Neural progenitor cell (in vitro differentiated cells): ENCODE results near the gene KIAA0040. TPM values are rescaled to one million over a fixed set of nuclear protein-coding genes. Genes with fewer than 3 reads are reported as not detected.

Experiments used
- DNase-seq: peaks from one replicate; pipeline ENCODE4 v3.0.0-alpha.2; 2016; ENCODE audit warnings: low spot score
- H2AFZ ChIP-seq: fragments of 200-600 bp; sonication (generic); replicated peaks from 2 replicates; pipeline ENCODE4 v1.6.1; 2016; ENCODE audit warnings: antibody characterized with exemption
- H3F3A ChIP-seq: fragments of 200-600 bp; sonication (generic); 2 replicates; pipeline ENCODE4 v1.6.1; 2016; ENCODE audit warnings: antibody characterized with exemption, low read depth
- H3K27ac ChIP-seq: fragments of 200-600 bp; sonication (generic); 2 replicates; pipeline ENCODE4 v1.5.1; 2016; ENCODE audit warnings: mild to moderate bottlenecking
- H3K27me3 ChIP-seq: fragments of 200-600 bp; sonication (generic); 2 replicates; pipeline ENCODE4 v1.6.1; 2016; ENCODE audit warnings: mild to moderate bottlenecking, moderate library complexity
- H3K36me3 ChIP-seq: fragments of 200-600 bp; sonication (generic); 2 replicates; pipeline ENCODE4 v1.5.1; 2016
- H3K4me1 ChIP-seq: fragments of 200-600 bp; sonication (generic); 2 replicates; pipeline ENCODE4 v1.6.1; 2016; ENCODE audit warnings: mixed run types
- H3K4me2 ChIP-seq: fragments of 200-600 bp; sonication (generic); 2 replicates; pipeline ENCODE4 v1.6.1; 2016
- H3K4me3 ChIP-seq: fragments of 200-600 bp; sonication (generic); 2 replicates; pipeline ENCODE4 v1.5.1; 2016
- H3K79me2 ChIP-seq: fragments of 200-600 bp; sonication (generic); 2 replicates; pipeline ENCODE4 v1.6.1; 2016; ENCODE audit warnings: low read depth
- H3K9ac ChIP-seq: fragments of 200-600 bp; sonication (generic); 2 replicates; pipeline ENCODE4 v1.6.1; 2016
- H3K9me3 ChIP-seq: fragments of 200-600 bp; sonication (generic); 2 replicates; pipeline ENCODE4 v1.5.1; 2016; ENCODE audit warnings: low read depth
- H4K20me1 ChIP-seq: fragments of 200-600 bp; sonication (generic); 2 replicates; pipeline ENCODE4 v1.6.1; 2016; ENCODE audit warnings: low read depth
- H3K27ac Mint-ChIP-seq: 3 replicates; pipeline ENCODE4 v1.8.0; 2021; ENCODE audit warnings: mixed read lengths
- H3K27me3 Mint-ChIP-seq: 2 replicates; pipeline ENCODE4 v1.8.0; 2022; ENCODE audit warnings: low read depth, mild to moderate bottlenecking, inconsistent platforms, moderate library complexity, mixed read lengths; ENCODE audit not compliant: insufficient read depth
- H3K36me3 Mint-ChIP-seq: 3 replicates; pipeline ENCODE4 v1.8.0; 2021; ENCODE audit warnings: mixed read lengths
- H3K4me1 Mint-ChIP-seq: 3 replicates; pipeline ENCODE4 v1.8.0; 2021; ENCODE audit warnings: mixed read lengths
- H3K4me3 Mint-ChIP-seq: 3 replicates; pipeline ENCODE4 v1.8.0; 2021; ENCODE audit warnings: mild to moderate bottlenecking, moderate library complexity, mixed read lengths
- H3K9me3 Mint-ChIP-seq: 3 replicates; pipeline ENCODE4 v1.8.0; 2020; ENCODE audit warnings: mixed read lengths
- EZH2 ChIP-seq: fragments of 200-600 bp; sonication (generic); IDR thresholded peaks from 2 replicates; pipeline ENCODE4 v1.6.1; 2017; ENCODE audit warnings: antibody characterized with exemption, mild to moderate bottlenecking, moderate library complexity
- EZH2phosphoT487 ChIP-seq: fragments of 200-600 bp; sonication (generic); IDR thresholded peaks from 2 replicates; pipeline ENCODE4 v1.6.1; 2017; ENCODE audit warnings: antibody characterized with exemption
- total RNA-seq: library from RNA; depleted of rRNA; stranded (reverse); fragments of >200 nt; gene quantifications from 2 replicates; pipeline ENCODE4 v1.2.3, GENCODE V29; 2015; ENCODE audit warnings: low replicate concordance
- TF ChIP-seq, protein P1 (sequence below): fragments of 200-600 bp; sonication (generic); IDR thresholded peaks from 2 replicates; pipeline ENCODE4 v1.5.1; 2017; ENCODE audit warnings: antibody characterized with exemption, mild to moderate bottlenecking

The KIAA0040 gene
- total RNA-seq, 1 donor from 2014 or later, result not detected

DNA sequence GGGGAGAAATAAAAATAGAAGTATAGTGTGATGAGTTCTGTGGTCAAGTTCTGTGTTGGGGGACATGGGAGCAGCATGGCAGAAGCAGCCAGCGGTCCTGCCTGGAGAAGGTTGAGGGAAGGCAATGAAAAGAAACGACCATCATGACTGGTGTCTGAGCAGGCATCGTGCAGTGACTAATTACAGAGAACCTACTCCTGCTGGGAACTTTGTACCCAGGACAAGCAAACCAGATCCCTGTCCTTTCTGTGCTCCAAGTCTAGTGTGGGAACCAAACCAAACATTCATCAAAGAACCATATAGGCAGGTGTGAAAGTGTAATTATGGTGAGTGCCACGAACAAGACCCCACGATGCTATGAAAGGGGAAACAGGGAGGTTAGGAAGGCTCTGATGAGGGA is 25.8 kb downstream of the KIAA0040 start:
- no peaks in the 10 kb centered on the region for H3K27me3 ChIP-seq
- no peaks in the 10 kb centered on the region for H3K9me3 Mint-ChIP-seq
- H3K36me3 Mint-ChIP-seq, result no peaks in the 10 kb centered on the region
- H3K79me2 ChIP-seq, result no peaks in the 10 kb centered on the region
- H3K27ac ChIP-seq, result no peak overlapping the region
- H3K4me2 ChIP-seq, result no peak overlapping the region
- no peaks in the 10 kb centered on the region for H3K4me1 ChIP-seq
- no peaks in the 10 kb centered on the region for H3K36me3 ChIP-seq
- H3K4me1 Mint-ChIP-seq, result peaks cover 2% of the 10 kb centered on the region
- no peaks in the 10 kb centered on the region for H3K9me3 ChIP-seq
- H3K27me3 Mint-ChIP-seq, result peaks cover 7% of the 10 kb centered on the region
- no peak overlapping the region for H3K4me3 ChIP-seq
- no peak overlapping the region for H3K27ac Mint-ChIP-seq
- H3K4me3 Mint-ChIP-seq, result no peak overlapping the region
- DNase-seq, result no peak
- H4K20me1 ChIP-seq, result no peaks in the 10 kb centered on the region
- H2AFZ ChIP-seq, result no peak overlapping the region
- no peaks in the 10 kb centered on the region for H3F3A ChIP-seq
- H3K9ac ChIP-seq, result no peak overlapping the region
- TF ChIP-seq EZH2phosphoT487 (no peak), EZH2 (no peak)
- TF ChIP-seq, protein P1, sequence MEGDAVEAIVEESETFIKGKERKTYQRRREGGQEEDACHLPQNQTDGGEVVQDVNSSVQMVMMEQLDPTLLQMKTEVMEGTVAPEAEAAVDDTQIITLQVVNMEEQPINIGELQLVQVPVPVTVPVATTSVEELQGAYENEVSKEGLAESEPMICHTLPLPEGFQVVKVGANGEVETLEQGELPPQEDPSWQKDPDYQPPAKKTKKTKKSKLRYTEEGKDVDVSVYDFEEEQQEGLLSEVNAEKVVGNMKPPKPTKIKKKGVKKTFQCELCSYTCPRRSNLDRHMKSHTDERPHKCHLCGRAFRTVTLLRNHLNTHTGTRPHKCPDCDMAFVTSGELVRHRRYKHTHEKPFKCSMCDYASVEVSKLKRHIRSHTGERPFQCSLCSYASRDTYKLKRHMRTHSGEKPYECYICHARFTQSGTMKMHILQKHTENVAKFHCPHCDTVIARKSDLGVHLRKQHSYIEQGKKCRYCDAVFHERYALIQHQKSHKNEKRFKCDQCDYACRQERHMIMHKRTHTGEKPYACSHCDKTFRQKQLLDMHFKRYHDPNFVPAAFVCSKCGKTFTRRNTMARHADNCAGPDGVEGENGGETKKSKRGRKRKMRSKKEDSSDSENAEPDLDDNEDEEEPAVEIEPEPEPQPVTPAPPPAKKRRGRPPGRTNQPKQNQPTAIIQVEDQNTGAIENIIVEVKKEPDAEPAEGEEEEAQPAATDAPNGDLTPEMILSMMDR, result no peak

DNA sequence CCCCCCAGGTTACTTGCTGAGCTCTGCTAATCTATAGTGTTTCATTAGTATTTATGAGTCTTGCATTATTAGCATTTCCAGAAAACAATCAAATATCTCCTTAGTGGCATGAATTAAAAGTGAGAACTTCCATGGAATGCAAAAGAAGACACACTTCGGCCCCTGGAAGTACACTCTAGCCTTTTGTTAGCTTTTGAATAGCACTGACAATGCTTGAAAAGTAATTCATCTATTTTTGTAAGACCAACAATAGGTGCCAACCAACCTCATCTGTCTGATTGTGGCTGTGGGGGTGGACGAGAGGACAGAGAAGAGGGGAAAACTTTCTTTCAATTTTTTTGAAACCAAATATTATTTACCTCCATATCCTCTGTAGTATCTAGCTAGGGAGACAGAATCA is 27.8 kb downstream of the KIAA0040 start:
- TF ChIP-seq EZH2 (no peak), EZH2phosphoT487 (no peak)
- TF ChIP-seq, protein P1, result no peak
- H3K27ac ChIP-seq, result no peak overlapping the region
- no peak overlapping the region for H3K9ac ChIP-seq
- no peaks in the 10 kb centered on the region for H3K36me3 ChIP-seq
- Mint-ChIP-seq H3K27ac (no peak overlapping the region), H3K36me3 (no peaks in the 10 kb centered on the region), H3K4me3 (no peak overlapping the region), H3K9me3 (no peaks in the 10 kb centered on the region), H3K27me3 (peaks cover 10% of the 10 kb centered on the region), H3K4me1 (peaks cover 2% of the 10 kb centered on the region)
- no peaks in the 10 kb centered on the region for H3K79me2 ChIP-seq
- H3K4me3 ChIP-seq, result no peak overlapping the region
- H3K9me3 ChIP-seq, result no peaks in the 10 kb centered on the region
- H3K4me1 ChIP-seq, result no peaks in the 10 kb centered on the region
- no peak overlapping the region for H2AFZ ChIP-seq
- H3F3A ChIP-seq, result no peaks in the 10 kb centered on the region
- H3K27me3 ChIP-seq, result no peaks in the 10 kb centered on the region
- H4K20me1 ChIP-seq, result no peaks in the 10 kb centered on the region
- no peak overlapping the region for H3K4me2 ChIP-seq
- DNase-seq, result no peak

DNA sequence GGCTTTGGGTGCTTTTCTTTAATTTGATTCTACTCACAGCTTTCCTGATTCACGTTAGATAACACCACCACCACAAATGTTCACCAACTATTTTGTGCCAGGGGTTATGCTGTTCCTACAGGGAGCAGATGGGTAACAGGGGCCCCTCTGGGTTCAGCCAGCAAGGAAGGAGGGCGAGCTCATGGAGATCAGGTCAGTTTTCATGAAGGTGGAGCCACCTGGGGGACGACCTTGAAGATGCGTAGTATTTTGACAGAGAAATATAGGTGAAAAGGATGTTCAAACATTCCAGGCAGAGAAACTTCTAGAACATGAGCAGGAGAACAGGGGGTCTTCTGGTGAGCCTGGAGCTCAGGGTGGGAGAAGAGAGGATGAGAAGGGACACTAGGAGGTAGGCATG is 28.9 kb downstream of the KIAA0040 start:
- H3K27ac ChIP-seq, result no peak overlapping the region
- H3K9me3 Mint-ChIP-seq, result no peaks in the 10 kb centered on the region
- no peak for DNase-seq
- TF ChIP-seq EZH2phosphoT487 (no peak), EZH2 (no peak)
- TF ChIP-seq, protein P1, result peak; percentile 14
- H3K9ac ChIP-seq, result no peak overlapping the region
- H3F3A ChIP-seq, result no peaks in the 10 kb centered on the region
- no peak overlapping the region for H2AFZ ChIP-seq
- H3K4me2 ChIP-seq, result no peak overlapping the region
- H3K36me3 ChIP-seq, result no peaks in the 10 kb centered on the region
- no peaks in the 10 kb centered on the region for H3K4me1 ChIP-seq
- peaks cover 2% of the 10 kb centered on the region for H3K4me1 Mint-ChIP-seq
- no peaks in the 10 kb centered on the region for H4K20me1 ChIP-seq
- H3K27ac Mint-ChIP-seq, result no peak overlapping the region
- no peaks in the 10 kb centered on the region for H3K36me3 Mint-ChIP-seq
- H3K4me3 ChIP-seq, result no peak overlapping the region
- no peak overlapping the region for H3K4me3 Mint-ChIP-seq
- H3K9me3 ChIP-seq, result no peaks in the 10 kb centered on the region
- no peaks in the 10 kb centered on the region for H3K27me3 ChIP-seq
- H3K79me2 ChIP-seq, result no peaks in the 10 kb centered on the region
- peaks cover 10% of the 10 kb centered on the region for H3K27me3 Mint-ChIP-seq

DNA sequence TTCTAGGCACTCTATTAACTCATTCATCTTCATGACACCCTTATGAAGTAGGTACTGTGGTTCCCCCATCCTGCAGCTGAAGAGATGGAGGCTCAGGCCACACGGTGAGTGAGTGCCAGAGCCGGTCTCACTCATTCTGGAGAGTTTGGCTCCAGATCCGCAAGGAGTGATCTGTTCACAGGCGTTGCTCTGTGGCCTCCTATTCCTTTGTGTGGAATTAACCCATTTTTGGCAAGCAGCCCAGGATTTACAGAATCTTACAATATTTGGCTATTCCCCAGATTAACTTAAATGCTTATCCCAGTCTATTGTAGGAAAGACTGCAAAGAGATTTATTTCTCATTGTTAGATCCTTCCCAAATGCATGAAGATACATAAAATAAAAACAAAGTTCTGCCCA is 29.6 kb downstream of the KIAA0040 start:
- Mint-ChIP-seq H3K4me1 (peaks cover 9% of the 10 kb centered on the region), H3K27ac (no peak overlapping the region), H3K9me3 (no peaks in the 10 kb centered on the region), H3K27me3 (peaks cover 10% of the 10 kb centered on the region), H3K36me3 (no peaks in the 10 kb centered on the region), H3K4me3 (no peak overlapping the region)
- TF ChIP-seq EZH2phosphoT487 (no peak), EZH2 (no peak)
- TF ChIP-seq, protein P1, result no peak
- H3K79me2 ChIP-seq, result no peaks in the 10 kb centered on the region
- H3K4me3 ChIP-seq, result no peak overlapping the region
- DNase-seq, result no peak
- no peak overlapping the region for H3K4me2 ChIP-seq
- H3K4me1 ChIP-seq, result no peaks in the 10 kb centered on the region
- H3K36me3 ChIP-seq, result no peaks in the 10 kb centered on the region
- no peak overlapping the region for H2AFZ ChIP-seq
- no peaks in the 10 kb centered on the region for H3F3A ChIP-seq
- H3K27ac ChIP-seq, result no peak overlapping the region
- no peaks in the 10 kb centered on the region for H3K9me3 ChIP-seq
- H3K9ac ChIP-seq, result no peak overlapping the region
- no peaks in the 10 kb centered on the region for H4K20me1 ChIP-seq
- H3K27me3 ChIP-seq, result no peaks in the 10 kb centered on the region
